Keratinocyte (primary cell): Measurements from ENCODE around the gene TBC1D25. TPM values are rescaled to one million over a fixed set of nuclear protein-coding genes. Genes with fewer than 3 reads are reported as not detected.

Source experiments
- DNase-seq: peaks from one replicate; pipeline ENCODE4 v3.0.0-alpha.2; 2011; ENCODE audit warnings: low read depth, missing footprints, low spot score
- FAIRE-seq: peaks from 2 replicates; lab custom pipeline; 2011; peaks lifted over from hg19 to GRCh38; lab: Jason Lieb, UNC
- H2AFZ ChIP-seq: 2 replicates; pipeline ENCODE4 v1.6.0; 2012; ENCODE audit warnings: low read length, control low read depth, inconsistent platforms; ENCODE audit not compliant: control insufficient read depth
- H3K27ac ChIP-seq: 2 replicates; pipeline ENCODE4 v1.5.1; 2011; ENCODE audit warnings: low read length; ENCODE audit not compliant: control insufficient read depth, insufficient read depth
- H3K27me3 ChIP-seq: 3 replicates; pipeline ENCODE4 v1.6.0; 2011; ENCODE audit warnings: low read length; ENCODE audit not compliant: control insufficient read depth, insufficient read depth; ENCODE audit errors: extremely low read depth
- H3K36me3 ChIP-seq, 2 experiments: 2 replicates in 1 of 2; 3 replicates in 1 of 2; pipeline ENCODE4 v1.5.1; 2011; ENCODE audit warnings: low read length in 2 of 2, mild to moderate bottlenecking in 1 of 2; ENCODE audit not compliant: control insufficient read depth in 2 of 2, insufficient read depth in 2 of 2; ENCODE audit errors: extremely low read depth in 1 of 2
- H3K4me1 ChIP-seq: 3 replicates; pipeline ENCODE4 v1.5.1; 2011; ENCODE audit warnings: low read length; ENCODE audit not compliant: control insufficient read depth, insufficient read depth; ENCODE audit errors: extremely low read depth
- H3K4me2 ChIP-seq: 3 replicates; pipeline ENCODE4 v1.6.0; 2011; ENCODE audit warnings: low read depth, low read length; ENCODE audit not compliant: control insufficient read depth, insufficient read depth; ENCODE audit errors: extremely low read depth
- H3K4me3 ChIP-seq, 3 experiments: fragments of 200-600 bp in 1 of 3; sonication (generic) in 1 of 3; 2 replicates in 2 of 3; 3 replicates in 1 of 3; pipeline ENCODE4 v1.5.1; 2011 to 2016; ENCODE audit warnings: low read length in 3 of 3, mild to moderate bottlenecking in 3 of 3, control low read depth in 2 of 3, inconsistent platforms in 1 of 3, low read depth in 1 of 3, mixed read lengths in 1 of 3, mixed run types in 1 of 3, moderate library complexity in 1 of 3; ENCODE audit not compliant: control insufficient read depth in 2 of 3, insufficient read depth in 2 of 3; ENCODE audit errors: extremely low read depth in 1 of 3
- H3K79me2 ChIP-seq: 2 replicates; pipeline ENCODE4 v1.6.0; 2012; ENCODE audit warnings: low read length; ENCODE audit not compliant: control insufficient read depth, insufficient read depth
- H3K9ac ChIP-seq: 3 replicates; pipeline ENCODE4 v1.6.0; 2011; ENCODE audit warnings: low read length; ENCODE audit not compliant: control insufficient read depth, insufficient read depth; ENCODE audit errors: extremely low read depth
- H3K9me1 ChIP-seq: 3 replicates; pipeline ENCODE4 v1.6.0; 2011; ENCODE audit warnings: low read length; ENCODE audit not compliant: control insufficient read depth, insufficient read depth; ENCODE audit errors: extremely low read depth
- H3K9me3 ChIP-seq: 2 replicates; pipeline ENCODE4 v1.5.1; 2012; ENCODE audit warnings: low read depth, low read length; ENCODE audit not compliant: control insufficient read depth
- H4K20me1 ChIP-seq: 3 replicates; pipeline ENCODE4 v1.6.0; 2011; ENCODE audit warnings: low read length; ENCODE audit not compliant: control insufficient read depth, insufficient read depth; ENCODE audit errors: extremely low read depth
- EZH2 ChIP-seq: IDR thresholded peaks from one replicate; pipeline ENCODE4 v1.6.1; 2012; ENCODE audit warnings: inconsistent platforms, mild to moderate bottlenecking, low read length, moderate library complexity
- dilution Hi-C: fragments of 300-500 bp; cut with MboI; formaldehyde crosslinking; loops from one replicate; pipeline ENCODE4 v1.7.0; 2020; ENCODE audit warnings: low sequenced_read_pairs; ENCODE audit not compliant: extremely low pct_ligation_motif_present
- polyA plus RNA-seq, 5 experiments: library from polyadenylated mRNA; depleted of rRNA in 3 of 5; stranded (reverse) in 3 of 5; stranded (forward) in 1 of 5; unstranded in 1 of 5; fragments of >200 nt; gene quantifications; 1 replicate in 1 of 5; 2 replicates in 3 of 5; 3 replicates in 1 of 5; pipeline versions ENCODE4 v1.2.1 to v1.2.3, GENCODE V29; 2011 to 2012; ENCODE audit warnings: missing spikeins in 2 of 5, low read depth in 1 of 5, low replicate concordance in 1 of 5
- TF ChIP-seq, protein P1 (sequence below), 3 experiments: IDR thresholded peaks in 1 of 3; conservative IDR thresholded peaks in 1 of 3; optimal IDR thresholded peaks in 1 of 3; 2 replicates in 2 of 3; 3 replicates in 1 of 3; pipeline versions ENCODE3 to v1.5.1; 2011; ENCODE audit warnings: low read length in 3 of 3, mild to moderate bottlenecking in 3 of 3, moderate library complexity in 2 of 3, control low read depth in 1 of 3, inconsistent platforms in 1 of 3; ENCODE audit not compliant: insufficient read depth in 2 of 3; ENCODE audit errors: extremely low read depth in 1 of 3

The TBC1D25 gene
- polyA plus RNA-seq, 1 donor (not counting 4 experiments of a cell fraction or from before 2014, with no cell fraction given) = 9.2 TPM

DNA sequence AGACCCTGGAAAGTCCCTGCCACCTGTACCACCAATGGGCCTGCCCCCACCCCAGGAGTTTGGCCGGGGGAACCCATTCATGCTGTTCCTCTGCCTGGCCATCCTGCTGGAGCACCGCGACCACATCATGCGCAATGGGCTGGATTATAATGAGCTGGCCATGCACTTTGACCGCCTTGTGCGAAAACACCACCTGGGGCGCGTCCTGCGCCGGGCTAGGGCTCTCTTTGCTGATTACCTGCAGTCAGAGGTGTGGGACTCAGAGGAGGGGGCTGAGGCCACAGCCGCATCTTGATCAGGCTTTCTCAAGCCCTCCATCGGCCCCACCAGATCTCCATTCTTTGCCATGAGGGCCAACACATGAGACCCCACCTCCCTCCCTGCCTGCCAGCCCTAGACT lies 21.2 kb downstream of the TBC1D25 start:
- dilution Hi-C loops = no loop called here
- H3K27ac ChIP-seq = no peak overlapping the region
- TF ChIP-seq, protein P1, sequence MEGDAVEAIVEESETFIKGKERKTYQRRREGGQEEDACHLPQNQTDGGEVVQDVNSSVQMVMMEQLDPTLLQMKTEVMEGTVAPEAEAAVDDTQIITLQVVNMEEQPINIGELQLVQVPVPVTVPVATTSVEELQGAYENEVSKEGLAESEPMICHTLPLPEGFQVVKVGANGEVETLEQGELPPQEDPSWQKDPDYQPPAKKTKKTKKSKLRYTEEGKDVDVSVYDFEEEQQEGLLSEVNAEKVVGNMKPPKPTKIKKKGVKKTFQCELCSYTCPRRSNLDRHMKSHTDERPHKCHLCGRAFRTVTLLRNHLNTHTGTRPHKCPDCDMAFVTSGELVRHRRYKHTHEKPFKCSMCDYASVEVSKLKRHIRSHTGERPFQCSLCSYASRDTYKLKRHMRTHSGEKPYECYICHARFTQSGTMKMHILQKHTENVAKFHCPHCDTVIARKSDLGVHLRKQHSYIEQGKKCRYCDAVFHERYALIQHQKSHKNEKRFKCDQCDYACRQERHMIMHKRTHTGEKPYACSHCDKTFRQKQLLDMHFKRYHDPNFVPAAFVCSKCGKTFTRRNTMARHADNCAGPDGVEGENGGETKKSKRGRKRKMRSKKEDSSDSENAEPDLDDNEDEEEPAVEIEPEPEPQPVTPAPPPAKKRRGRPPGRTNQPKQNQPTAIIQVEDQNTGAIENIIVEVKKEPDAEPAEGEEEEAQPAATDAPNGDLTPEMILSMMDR (optimal IDR thresholded peaks at IDR 0.05 in 1 of 3, IDR thresholded peaks at IDR 0.05 in 1 of 3, conservative IDR thresholded peaks at IDR 0.05 in 1 of 3; ENCODE audit: extremely low read depth in 1 of 3, insufficient read depth in 2 of 3, low read length in 3 of 3) = no peak
- TF ChIP-seq EZH2 = no peak
- no peaks in the 10 kb centered on the region for H3K27me3 ChIP-seq
- peaks cover 6% of the 10 kb centered on the region for H3K9me3 ChIP-seq
- H3K9me1 ChIP-seq = no peaks in the 10 kb centered on the region
- peaks cover 4 to 18% of the 10 kb centered on the region in 2 experiments for H3K36me3 ChIP-seq
- H2AFZ ChIP-seq = no peak overlapping the region
- DNase-seq (no peak), FAIRE-seq (no peak)
- no peak overlapping the region for H3K9ac ChIP-seq
- H3K4me3 ChIP-seq = no peak overlapping the region
- H4K20me1 ChIP-seq = no peaks in the 10 kb centered on the region
- peaks cover 13% of the 10 kb centered on the region for H3K4me1 ChIP-seq
- no peak overlapping the region for H3K4me2 ChIP-seq
- H3K79me2 ChIP-seq = peaks cover 3% of the 10 kb centered on the region

DNA sequence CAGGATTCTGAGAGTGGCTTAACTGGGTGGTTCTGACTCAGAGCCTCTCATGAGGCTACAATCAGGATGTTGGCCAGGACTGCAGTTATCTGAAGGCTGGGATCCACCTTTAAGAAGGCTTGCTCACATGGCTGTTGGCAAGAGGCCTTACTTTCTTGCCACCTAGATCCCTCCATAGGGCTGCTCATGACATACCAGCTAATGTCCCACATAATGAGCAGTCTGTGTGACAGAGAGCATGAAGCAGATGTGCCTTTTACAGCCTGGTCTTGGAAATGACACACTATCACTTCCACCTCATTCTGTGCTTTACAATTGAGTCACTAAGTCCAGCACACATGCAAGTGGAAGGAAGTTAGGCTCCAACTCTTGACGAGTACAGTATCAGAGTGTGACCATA lies 30.4 kb downstream of the TBC1D25 start:
- no peak overlapping the region for H2AFZ ChIP-seq
- H3K9ac ChIP-seq = no peak overlapping the region
- no peaks in the 10 kb centered on the region for H3K36me3 ChIP-seq
- H3K4me1 ChIP-seq = no peaks in the 10 kb centered on the region
- H3K27ac ChIP-seq = no peak overlapping the region
- peaks cover 2% of the 10 kb centered on the region for H3K79me2 ChIP-seq
- no peaks in the 10 kb centered on the region for H3K27me3 ChIP-seq
- peak; percentile 23 for FAIRE-seq
- no peaks in the 10 kb centered on the region for H4K20me1 ChIP-seq
- DNase-seq = no peak
- dilution Hi-C loops = no loop called here
- H3K9me1 ChIP-seq = no peaks in the 10 kb centered on the region
- no peak overlapping the region for H3K4me3 ChIP-seq
- H3K9me3 ChIP-seq = no peaks in the 10 kb centered on the region
- TF ChIP-seq EZH2 = no peak
- TF ChIP-seq, protein P1 (optimal IDR thresholded peaks at IDR 0.05 in 1 of 3, IDR thresholded peaks at IDR 0.05 in 1 of 3, conservative IDR thresholded peaks at IDR 0.05 in 1 of 3; ENCODE audit: extremely low read depth in 1 of 3, insufficient read depth in 2 of 3, low read length in 3 of 3) = no peak
- H3K4me2 ChIP-seq = no peak overlapping the region
